Measurements from ENCODE around the gene RNF114. TPM values are rescaled to one million over a fixed set of nuclear protein-coding genes. Genes with fewer than 3 reads are reported as not detected.
A peak's percentile ranks its signal among the peaks of the same experiment; 100 is the strongest.
"Not testable (repeated sequence)": the region's sequence is repeated elsewhere in the genome, so short reads cannot be mapped to it uniquely, and the experiment has no call there.

Gene RNF114
- total RNA-seq, 1 donor from 2014 or later, result 68.7 TPM

DNA sequence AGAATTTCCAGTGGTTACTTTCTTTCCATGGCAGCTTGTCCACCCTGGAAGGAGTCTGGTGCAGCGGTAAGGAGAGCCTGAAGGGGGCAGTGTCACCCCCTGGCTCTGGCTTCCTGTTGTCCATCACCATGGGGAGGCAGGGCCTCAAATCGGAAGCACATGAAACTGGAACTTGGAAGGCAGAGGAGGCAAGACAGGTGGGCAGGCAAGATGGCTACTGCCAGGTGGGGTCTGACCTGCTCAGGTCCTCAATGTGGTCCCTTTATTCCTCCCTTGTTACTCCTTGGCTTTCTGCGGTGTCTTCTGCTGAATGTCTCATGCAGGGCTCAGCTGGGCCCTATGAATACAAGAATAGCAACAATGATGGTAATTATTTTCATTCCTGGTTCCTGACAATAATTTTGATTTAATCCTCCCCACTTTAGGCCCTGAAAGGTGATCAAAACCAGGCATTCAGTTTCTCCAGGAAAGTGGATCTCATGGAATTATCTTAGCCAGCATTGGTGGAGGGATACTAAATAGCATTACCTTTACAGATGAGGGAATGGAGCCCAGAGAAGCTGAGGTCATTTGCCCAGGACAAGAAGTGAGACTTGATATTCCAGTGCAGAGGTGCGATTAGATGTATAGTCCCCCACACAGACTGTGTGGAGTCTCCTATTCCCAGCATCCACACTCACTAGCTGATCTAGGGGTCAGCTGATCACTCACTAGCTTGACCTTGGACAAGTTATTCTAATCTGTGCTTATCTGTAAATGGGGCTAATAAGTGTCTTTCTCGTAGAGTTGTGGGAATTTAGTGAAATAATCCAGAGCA is 29.0 kb downstream of the RNF114 start:
- no peak for DNase-seq (ENCODE audit: low spot score)

DNA sequence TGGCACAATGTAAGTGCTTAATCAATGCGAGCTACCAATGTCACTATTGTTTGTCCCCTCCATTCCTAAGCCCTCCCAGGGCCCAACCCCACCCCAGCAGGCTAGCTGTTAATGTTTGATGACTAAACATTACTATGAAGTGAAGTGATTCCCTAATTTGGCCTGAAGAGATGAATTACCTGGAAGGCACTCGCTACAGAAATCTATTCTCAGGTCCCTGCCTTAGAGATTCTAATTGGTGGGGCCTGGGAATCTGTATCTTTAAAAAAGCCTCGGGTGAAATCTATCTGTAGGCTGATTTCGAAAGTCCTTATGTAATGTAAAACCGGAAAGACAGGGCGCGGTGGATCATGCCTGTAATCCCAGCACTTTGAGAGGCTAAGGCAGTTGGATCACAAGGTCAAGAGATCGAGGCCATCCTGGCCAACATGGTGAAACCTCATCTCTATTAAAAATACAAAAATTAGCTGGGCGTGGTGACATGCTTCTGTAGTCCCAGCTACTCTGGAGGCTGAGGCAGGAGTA is 29.6 kb downstream of the RNF114 start:
- no peak for DNase-seq (ENCODE audit: low spot score)

DNA sequence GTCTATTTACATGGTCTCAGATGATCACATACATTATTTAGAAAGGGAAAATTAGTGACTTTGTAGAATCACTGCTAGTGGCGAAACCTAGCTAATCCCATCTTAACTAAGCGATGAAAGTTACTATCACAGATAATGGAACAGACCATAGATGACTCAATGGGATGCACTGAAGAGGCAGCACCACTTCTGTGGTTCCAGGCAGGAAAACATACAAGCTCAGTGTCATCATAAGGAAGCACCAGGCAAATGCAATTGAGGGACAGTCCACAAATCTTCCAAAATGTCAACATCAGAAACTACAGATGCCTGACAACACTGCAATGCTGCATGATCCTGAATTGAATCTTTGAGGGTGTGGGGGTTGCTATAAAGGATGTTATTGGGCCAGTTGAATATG is 30.7 kb downstream of the RNF114 start:
- DNase-seq (ENCODE audit: low spot score), result no peak

DNA sequence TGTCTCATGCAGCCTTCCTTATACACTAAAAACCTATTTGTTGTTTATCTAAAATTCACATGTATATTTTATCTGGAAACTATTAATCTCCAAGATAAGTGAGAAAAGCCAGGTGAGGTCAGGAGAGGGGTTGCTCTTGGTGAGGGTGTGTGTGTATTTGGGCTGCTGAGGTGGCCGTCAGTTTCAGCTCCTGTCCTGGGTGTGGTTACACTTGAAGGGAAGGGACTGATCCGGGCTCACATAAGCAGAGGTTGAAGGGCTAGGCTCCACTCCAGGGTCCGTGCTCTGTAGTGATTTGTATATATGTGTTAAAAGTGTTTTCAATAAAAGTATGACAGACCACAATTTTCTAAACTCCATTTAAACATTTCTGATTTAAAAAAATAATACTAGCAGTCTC is 33.0 kb downstream of the RNF114 start:
- no peak for DNase-seq (ENCODE audit: low spot score)

DNA sequence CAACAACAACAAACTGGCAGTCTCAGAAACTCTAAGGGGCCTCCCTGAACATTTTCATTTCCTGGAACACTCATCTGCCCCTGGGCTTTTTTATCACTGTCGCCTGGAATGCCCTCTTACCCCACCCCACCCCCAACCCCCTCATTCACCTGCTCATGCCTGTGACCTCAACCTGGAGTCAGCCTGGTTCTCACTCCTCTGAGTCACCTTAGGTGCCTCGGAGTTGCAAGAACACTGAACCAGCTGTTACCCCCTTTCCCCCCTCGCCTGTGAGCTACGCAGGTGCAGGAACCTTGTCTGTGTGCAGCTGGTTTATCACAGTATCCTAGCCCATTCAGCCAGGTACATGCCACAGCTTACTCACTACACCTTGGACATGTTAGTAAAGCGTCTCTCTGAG is 33.7 kb downstream of the RNF114 start:
- no peak for DNase-seq (ENCODE audit: low spot score)

DNA sequence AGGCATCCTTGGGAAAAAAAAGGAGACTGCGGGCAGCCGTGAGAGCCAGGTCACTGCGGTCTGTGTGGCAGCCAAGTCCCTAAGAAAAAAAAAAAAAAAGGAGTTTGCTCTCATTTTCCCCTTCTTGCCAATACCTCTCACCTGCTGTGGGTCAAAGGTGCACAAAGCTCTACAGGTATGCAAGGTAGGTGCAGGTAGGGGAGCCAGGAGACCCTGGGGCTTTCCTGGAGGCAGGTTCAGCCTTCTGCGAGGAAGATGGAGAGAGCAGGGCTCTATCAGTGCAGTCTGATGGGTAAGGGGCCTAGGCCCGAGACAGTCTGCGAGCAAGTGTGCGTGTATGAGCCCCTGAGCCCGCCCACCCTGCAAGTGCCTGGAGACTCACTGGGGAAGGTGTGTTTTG is 34.3 kb downstream of the RNF114 start:
- no peak for DNase-seq (ENCODE audit: low spot score)

DNA sequence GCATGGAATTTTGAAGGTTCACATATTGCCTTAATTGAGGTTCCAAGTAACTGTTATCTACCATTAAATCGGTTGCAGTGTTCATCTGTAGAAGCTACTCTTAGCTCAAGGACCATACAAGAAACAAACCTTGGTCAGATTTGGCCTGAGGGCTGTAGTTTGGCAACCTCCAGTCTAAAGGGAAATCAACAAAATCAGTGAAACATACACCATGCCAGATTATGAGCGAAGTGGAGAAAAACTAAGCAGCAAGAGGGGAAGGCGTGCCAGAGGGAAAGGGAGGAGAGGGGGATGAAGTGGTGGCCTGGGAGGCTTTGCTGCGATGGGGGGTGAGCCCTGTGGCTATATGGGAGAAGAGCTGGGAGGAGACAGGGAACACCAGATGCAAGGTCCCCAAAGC is 37.8 kb downstream of the RNF114 start:
- DNase-seq (ENCODE audit: low spot score), result no peak

DNA sequence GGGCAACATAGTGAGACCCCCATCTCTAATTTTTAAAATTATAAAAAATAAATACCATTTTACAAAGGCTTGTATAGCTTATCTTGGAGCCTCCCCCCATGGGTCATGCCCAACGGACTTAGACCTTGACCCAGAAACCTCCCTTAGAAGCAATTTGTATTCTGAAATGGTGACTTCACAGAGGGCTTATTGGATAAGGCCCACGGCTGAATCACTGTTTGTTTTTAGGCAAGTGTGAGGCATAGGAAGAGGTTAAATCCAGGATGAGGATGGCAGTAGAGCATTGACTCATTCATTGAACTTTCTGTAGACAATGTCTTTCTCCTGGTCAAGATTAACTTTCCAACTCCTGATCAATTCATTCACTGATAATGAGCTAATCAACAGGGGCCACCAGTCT is 40.3 kb downstream of the RNF114 start:
- no peak for DNase-seq (ENCODE audit: low spot score)

DNA sequence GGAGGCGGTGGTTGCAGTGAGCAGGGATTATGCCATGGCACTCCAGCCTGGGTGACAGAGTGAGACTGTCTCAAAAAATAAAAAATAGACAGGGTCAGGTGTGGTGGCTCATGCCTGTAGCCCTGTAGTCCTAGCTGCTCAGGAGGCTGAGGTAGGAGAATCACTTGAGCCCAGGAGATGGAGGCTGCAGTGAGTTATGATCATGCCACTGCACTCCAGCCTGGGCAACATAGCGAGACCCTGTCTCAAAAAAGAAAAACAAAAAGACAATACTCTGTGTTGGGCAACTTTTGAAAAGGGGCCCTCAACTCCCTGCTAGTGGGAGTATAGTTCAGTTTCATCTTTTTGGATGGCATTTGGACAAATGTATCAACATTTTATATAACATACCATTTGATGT is 41.5 kb downstream of the RNF114 start:
- DNase-seq (ENCODE audit: low spot score), result not testable (repeated sequence)

DNA sequence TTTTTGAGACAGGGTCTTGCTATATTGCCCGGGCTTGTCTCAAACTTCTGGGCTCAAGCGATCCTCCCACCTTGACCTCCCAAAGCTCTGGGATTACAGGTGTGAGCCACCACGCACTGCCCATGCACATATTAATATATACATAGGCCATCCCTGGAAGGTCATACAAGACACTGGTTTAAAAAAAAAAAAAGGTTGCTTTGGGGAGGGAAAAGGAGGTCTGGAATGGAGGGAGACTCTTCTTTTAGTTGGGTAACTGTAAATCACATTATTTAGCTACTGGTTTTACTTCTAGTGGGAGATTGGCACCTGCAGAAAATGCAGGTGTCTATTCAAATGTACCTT is 42.5 kb downstream of the RNF114 start:
- DNase-seq (ENCODE audit: low spot score), result no peak

DNA sequence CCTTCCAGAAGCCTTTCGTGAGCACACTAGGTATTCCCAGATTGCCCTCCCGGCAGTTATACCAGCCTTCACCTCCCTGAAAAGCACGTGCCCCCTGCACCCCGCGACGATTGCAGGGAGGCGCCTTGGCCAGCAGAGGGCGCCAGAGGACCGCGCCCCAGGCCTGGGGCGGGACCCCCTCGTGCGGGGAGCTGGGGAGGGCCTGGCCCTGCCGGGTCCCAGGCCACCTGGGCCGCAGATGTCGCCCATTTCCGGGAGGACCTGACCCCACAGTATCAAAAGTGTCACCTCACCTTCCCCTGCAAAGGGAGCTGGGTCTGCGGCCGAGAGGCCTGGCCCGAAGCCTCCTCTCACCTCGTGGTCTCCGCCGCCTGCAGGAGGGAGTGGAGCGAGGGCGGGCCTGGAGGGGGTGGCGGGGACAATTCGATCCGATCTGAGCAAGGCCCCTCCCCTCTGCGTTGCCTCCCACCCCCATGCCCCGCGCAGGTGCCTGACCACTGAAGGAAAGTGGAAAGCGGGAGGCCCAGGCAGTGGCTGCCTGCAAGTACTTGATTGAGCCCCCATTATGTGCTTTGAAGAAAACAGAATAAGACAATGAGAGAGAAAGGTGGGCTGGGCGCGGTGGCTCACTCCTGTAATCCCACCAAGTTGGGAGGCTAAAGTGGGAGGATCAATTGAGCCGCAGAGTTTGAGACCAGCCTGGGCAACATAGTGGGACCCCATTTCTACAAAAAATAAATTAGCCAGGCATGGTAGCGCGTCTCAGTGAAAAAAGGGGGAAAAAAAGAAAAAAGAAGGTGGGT is 43.0 kb downstream of the RNF114 start:
- DNase-seq (ENCODE audit: low spot score), result no peak

DNA sequence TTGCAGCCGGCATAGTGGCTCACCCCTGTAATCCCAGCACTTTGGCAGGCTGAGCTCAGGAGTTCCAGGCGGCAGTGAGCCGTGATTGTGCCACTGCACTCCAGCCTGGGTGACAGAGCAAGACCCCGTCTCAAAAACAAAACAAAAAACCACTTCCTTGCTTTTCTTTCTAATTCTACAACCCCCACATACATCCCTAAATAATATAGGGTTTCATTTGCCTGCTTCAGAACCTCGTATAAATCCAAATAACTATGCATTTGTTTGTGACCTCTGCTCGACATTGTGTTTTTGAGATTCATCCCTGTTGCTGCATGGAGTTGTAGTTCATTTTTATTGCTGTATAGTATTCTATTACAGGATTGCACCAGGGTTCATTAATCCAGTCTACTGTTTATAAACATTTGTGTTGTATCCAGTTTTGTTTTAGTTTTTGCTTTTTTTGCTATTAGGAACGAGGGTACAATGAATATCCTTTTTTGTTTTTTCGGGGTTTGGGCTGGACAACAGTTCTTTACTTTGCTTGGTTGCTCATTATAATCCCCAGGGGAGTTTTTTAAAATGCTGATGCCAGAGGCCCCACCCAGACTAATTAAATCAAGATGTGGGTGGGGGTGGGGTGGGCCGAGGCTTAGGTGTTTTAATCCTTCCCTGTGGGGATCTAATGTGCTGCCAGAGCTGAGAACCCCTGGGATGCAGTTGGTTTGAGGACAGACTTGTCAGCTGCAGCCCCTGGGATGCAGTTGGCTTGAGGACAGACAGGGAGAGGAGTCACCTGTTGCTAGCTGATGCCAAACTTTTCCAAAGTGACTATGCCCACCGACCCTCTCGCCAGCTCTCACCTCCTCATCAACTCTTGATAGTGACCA is 44.2 kb downstream of the RNF114 start:
- DNase-seq (ENCODE audit: low spot score), result no peak

DNA sequence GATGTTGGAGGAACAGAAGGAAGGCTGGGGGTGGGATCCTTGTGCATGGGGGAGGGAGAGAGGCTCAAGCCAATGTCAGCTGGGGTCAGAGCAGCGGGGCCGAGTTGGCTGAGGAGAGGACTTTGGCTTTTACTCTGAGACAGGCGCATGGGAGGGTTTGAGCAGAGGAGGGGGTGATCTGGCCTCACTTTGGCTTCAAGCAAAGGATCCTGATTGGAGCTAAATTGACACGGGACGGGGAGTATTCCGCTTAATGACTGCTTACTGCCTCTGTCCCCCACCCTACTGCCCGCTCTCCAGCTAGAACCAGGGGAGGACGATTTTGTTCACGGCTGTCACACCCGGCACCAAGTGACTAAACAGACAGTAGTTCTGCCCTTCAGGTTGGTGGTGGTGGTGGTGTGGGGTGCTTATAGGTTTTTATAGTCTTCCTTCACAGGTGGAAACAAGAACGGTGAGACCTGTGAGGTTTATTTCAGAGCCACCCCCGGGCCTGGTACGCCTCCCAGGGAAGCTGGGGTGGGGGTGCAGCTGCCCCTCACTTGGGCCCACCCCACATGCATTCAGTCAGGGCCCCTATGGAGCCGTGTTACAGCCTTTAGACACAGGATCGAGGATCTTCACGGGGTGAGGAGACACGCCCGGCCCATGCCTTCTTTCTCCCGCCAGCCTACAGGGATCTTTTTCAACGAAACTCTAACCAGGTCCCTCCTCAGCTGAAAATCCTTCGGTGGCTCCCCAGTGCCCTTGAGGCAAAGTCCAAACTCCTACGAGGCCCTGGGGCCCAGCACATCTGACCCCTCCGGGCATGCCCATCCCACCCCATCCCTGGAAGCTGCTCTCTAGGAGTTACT is 45.2 kb downstream of the RNF114 start:
- DNase-seq (ENCODE audit: low spot score), result no peak

DNA sequence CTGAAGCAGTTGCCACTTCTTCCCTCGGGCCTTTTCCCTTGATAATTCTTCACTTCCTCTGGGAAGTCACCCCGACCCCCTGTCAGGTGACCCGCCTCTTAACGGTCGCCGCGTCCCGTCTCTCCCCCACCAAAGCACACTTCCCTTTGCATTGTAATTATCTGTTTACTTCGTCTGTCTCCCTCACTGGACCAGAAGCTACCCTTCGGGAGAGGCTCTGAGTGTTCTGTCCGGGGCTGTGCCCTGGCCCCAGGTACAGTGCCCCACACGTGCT is 45.8 kb downstream of the RNF114 start:
- no peak for DNase-seq (ENCODE audit: low spot score)

DNA sequence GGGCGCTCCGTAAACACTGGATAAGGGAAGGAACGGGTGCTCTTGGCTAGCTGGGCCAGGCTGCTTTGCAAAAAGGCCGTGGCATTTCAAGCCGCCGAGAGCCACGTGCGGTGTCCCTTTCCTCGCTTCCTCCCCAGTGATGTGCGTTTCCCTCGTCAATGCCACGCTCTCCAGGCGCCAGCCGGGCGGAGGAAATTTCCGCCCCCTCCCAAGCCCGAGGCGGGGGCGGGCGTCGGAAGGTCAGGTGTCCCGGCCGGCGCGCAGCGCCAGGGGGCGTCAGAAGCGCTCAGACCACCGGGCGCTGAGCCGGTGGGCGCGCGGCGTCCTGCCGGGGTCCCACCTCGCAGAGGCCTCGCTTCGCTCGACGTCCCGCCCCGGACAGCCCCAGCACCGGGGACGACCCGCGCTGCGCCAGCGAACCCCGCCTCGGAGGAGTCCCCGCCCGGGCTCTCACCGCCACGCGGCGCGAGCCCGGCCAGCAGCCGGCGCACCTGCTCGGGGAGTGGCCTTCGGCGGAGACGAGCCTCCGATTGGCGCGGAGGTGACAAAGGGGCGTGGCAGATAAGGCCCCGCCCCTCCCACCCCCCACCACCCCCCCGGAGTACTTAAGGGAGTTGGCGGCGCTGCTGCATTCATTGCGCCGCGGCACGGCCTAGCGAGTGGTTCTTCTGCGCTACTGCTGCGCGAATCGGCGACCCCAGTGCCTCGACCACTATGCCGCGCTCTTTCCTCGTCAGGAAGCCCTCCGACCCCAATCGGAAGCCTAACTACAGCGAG is 46.3 kb downstream of the RNF114 start, which contains the start of gene SNAI1:
TSS of gene SNAI1 (plus strand) at position 635 of the 777 bp plus-strand sequence. CDS start at position 715, 80 bp downstream.
- DNase-seq (ENCODE audit: low spot score), result peak; percentile 81

DNA sequence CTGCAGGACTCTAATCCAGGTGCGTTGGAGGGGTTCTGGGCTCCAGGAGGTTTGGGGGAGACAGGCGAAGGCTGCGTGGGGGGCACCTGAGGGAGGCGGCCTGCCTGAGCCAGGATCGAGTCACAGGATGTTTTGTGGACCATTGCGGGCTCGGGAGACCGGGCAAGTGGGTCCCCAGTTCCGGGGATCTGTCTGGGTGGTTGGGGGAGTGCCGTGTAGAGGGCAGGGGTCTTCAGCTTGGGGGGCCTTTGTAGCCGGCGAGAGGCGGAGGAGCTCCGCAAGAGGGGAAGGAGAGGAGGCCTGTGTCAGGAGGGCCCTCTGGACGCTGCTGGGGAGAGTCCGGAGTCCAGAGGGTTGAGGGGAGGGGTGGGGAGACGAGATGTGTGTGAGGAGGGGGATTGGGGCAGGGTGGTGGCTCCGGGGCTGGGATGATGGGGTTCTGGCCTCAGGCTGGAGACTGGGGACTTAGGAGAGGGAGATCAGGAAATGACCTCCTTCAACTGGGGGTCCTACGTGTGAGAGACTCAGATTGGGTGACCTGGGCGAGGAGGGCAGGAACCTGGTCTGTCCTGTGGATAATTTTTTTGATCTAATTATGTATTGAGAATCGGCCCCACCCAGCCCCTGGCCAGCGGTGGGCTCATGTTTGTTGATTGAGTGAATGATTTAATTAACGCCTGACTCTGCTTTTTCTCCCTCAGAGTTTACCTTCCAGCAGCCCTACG is 47.1 kb downstream of the RNF114 start:
- no peak for DNase-seq (ENCODE audit: low spot score)

DNA sequence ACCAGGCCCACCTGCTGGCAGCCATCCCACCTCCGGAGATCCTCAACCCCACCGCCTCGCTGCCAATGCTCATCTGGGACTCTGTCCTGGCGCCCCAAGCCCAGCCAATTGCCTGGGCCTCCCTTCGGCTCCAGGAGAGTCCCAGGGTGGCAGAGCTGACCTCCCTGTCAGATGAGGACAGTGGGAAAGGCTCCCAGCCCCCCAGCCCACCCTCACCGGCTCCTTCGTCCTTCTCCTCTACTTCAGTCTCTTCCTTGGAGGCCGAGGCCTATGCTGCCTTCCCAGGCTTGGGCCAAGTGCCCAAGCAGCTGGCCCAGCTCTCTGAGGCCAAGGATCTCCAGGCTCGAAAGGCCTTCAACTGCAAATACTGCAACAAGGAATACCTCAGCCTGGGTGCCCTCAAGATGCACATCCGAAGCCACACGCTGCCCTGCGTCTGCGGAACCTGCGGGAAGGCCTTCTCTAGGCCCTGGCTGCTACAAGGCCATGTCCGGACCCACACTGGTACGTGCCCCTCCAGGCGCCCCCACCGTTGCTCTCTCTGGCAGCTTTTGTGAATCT is 47.7 kb downstream of the RNF114 start:
- DNase-seq (ENCODE audit: low spot score), result no peak

DNA sequence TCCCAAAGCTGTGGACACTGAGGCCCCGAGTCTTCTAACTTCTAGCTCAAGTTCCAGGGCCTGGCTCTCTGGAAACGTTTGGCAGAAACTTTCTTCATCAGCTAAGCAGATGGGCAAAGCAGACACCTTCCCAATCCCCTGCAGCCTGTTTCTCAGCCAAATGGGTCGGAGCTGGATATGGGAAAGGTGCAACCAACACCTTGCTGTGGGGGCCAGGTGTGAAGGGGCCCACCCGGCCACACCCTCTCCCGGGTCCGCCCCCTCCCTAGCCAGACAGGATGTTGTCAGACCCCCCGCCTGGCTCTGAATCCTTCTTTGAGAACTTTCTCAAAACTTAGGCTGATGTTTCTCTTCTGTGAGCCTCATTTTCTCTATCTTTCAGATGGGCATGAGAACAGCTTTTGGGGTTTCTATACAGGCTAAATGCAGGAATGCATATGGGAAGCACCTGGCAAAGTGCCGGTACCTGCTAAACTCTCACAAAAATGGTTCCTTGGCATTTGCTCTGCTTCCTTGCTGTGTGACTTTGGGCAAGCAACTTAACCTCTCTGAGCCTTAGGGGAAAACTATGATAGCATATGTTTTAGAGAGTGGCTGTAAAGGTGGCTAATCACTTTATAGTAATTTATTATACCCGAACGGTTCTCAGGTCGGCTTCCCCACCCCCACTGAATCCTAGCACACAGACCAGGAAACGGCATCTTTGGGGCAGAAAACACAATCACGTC is 48.4 kb downstream of the RNF114 start:
- no peak for DNase-seq (ENCODE audit: low spot score)

DNA sequence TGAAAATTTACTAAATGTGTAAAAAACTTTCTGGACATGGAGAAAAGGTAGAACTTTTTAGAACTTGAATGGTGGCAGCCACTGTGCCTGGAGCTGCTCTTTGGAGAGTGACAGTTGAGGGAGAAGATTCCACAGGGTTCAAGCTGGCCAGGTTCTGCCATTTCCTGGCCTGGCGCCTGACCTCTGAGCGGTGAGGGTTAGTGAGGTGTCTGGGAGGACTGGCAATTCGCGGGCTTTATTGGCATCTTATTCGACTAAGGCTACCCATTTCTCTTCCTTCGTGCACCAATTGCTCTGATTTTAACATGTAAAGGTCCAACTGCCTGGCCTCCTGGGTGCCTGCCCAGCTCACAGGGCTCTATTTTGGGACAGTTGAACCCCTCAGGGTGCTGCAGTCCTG is 49.0 kb downstream of the RNF114 start:
- DNase-seq (ENCODE audit: low spot score), result no peak

Measured in ureter (tissue), 1 donor.